Measurements from ENCODE around the gene PDC.
"Not testable (repeated sequence)": the region's sequence is repeated elsewhere in the genome, so short reads cannot be mapped to it uniquely, and the experiment has no call there.

DNA sequence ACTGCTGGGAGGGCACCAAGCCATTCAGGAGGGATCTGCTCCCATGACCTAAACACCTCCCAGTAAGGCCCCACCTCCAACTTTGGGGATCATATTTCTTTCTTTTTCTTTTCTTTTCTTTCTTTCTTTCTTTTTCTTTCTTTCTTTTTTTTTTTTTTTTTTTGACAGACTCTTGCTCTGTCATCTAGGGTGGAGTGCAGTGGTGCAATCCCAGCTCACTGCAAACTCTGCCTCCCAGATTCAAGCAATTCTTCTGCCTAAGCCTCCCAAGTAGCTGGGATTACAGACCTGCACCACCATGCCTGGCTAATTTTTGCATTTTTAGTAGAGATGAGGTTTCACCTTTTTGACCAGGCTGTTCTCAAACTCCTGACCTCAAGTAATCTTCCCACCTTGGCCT, 4.6 kb upstream of the PDC start:
- TF ChIP-seq, protein P1, sequence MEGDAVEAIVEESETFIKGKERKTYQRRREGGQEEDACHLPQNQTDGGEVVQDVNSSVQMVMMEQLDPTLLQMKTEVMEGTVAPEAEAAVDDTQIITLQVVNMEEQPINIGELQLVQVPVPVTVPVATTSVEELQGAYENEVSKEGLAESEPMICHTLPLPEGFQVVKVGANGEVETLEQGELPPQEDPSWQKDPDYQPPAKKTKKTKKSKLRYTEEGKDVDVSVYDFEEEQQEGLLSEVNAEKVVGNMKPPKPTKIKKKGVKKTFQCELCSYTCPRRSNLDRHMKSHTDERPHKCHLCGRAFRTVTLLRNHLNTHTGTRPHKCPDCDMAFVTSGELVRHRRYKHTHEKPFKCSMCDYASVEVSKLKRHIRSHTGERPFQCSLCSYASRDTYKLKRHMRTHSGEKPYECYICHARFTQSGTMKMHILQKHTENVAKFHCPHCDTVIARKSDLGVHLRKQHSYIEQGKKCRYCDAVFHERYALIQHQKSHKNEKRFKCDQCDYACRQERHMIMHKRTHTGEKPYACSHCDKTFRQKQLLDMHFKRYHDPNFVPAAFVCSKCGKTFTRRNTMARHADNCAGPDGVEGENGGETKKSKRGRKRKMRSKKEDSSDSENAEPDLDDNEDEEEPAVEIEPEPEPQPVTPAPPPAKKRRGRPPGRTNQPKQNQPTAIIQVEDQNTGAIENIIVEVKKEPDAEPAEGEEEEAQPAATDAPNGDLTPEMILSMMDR (IDR thresholded peaks at IDR 0.05), result not testable (repeated sequence)
- TF ChIP-seq POLR2A (IDR thresholded peaks at IDR 0.05), result not testable (repeated sequence)
